Inferior parietal cortex (tissue), 1 donor: Measurements from ENCODE around the gene CAST.
"Not testable (repeated sequence)": the region's sequence is repeated elsewhere in the genome, so short reads cannot be mapped to it uniquely, and the experiment has no call there.

Experiments used
- DNase-seq: peaks from one replicate; pipeline ENCODE4 v3.0.0-alpha.2; 2016; ENCODE audit errors: extremely low spot score

Gene CAST

DNA sequence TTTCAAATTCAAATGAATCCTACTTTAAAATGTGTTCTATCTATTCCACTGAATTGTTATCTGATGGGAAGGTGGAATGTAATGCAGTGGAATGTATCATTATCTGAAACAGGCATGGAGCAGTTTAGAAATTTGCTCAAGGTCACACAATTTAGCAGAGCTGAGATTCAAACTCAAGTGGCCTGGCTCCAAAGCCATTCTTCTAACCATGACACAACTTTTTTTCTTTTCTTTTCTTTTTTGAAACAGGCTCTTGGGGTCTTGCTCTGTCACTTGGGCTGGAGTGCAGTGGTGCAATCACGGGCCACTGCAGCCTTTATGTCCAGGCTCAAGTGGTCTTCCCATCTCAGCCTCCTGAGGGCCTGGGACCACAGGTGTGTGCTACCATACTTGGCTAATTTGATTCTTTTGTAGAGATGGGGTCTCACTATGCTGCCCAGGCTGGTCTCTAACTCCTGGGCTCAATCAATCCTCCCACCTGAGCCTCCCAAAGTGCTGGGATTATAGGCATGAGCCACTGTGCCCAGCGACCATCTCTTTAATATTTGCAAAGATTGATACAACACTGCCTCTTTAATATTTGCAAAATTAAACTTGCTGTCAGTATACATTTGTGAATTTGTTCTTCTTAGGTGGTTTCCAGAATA, 50.0 kb downstream of the CAST start:
- DNase-seq: no peak

DNA sequence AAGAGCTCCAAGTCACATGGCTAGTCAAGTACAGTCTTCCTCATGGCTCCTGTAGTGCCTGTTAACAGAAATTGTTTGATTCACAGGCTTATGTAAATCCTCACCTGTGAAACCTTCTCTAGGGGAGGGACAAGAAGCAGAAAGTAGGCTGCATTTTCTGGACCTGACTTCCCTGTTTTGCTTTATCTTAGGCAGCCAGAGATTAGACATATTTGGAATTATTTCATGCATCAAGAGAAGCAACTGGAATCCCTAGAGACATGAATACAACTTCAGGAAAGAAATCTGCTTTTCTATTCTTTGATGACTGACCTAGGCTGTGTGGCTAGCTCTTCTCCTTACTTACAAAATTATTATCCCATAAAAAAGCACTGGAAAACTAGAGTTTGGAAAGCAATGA, 52.3 kb downstream of the CAST start:
- no peak for DNase-seq

DNA sequence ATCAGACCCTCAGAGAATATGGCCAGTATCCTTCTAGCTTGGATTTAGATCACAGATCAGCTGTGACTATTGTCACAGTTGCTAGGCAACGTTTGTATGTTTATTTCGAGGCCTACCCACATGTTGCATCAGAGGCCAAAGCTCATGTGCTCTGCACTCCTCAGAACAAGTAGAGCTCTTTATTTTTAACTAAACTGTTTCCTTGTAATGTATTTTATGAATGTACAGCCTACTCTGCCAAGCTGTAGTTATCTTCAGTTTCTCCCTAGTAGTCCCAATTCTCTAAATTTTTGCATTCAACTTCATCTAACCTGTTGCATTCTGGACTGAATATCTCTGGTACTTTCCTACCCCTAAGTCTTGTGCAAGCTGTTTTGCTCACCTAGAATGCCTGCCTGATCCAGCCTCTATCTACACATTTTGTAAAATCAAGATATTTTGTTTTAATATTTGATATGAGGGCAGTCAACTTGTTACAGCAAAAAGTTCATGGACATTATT, 52.8 kb downstream of the CAST start:
- DNase-seq: no peak

DNA sequence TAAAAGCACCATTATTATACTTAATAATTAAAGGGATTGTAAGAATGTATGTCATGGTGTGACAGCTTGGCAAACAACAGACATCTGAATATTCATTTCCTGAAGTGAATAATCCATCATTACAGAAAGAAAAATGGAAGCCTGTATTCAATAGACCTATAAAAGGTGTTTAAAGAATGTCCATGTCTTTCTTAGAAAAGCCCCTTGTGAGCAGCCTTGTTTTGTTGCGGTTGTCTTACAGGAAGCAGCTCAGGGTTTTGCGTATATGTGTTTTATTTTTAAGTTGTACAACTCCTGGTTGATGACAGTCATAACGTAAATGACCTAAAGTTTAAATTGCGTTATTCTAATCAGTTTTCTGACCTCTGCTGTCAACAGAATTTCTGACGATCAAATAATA, 53.8 kb downstream of the CAST start:
- DNase-seq: no peak

DNA sequence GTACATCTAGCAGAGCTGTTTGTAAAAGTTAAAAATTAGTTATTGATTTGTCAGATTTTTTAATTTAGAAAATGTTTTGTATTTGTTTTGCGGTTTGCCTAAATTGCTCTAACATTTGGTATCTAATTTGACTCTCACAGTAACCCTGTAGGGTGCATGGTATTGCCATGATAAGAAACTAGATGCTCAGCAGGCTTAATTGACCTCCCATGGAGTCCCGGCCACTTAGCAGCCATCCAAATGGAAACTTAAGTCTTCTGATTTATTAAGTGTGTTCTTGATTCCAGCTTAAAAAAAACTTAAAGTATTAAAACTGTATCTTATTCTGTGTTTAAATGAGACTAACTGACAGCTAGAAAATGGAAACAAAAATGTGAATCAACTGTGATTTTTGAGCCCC, 54.5 kb downstream of the CAST start:
- no peak for DNase-seq

DNA sequence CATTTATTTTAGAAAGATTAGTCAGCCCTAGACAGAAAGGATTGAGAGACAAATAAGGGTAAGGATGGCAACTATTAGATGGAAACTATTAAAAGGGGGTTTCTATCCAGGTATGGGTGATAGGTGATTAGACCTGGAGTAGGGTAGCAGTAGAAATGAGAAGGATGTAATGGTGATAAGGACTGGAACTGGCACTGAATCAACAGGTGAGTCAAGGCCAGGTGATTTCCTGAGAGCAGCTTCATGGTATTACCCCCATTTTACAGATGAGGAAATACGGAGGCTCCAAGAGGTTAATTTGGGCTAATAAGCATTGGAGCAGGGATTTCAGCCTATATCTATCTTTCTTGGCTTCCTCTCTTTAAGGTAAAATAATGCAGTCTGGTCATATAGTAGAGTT, 55.7 kb downstream of the CAST start:
- no peak for DNase-seq

DNA sequence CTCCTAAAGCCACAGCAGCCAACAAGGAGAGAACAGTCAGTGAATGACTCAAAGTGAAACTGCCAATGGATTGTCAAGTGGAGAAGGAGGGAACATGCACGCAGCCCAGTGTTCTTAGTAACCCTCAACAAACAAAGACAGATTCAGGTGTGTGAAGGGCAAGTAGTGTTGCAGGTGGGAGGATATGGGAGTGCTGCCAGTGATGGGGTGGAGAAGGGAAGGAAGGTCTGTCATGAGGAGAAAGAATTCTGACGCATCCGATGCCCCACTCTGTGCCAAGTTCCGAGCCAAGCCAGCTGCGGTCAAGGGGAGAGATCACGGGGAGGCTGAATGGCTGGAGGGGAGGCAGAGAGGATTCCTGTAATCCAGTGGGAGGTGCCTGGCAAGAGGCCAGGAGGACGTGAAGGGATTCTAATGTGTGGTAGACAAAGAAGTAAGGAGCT, 56.5 kb downstream of the CAST start:
- DNase-seq: no peak

DNA sequence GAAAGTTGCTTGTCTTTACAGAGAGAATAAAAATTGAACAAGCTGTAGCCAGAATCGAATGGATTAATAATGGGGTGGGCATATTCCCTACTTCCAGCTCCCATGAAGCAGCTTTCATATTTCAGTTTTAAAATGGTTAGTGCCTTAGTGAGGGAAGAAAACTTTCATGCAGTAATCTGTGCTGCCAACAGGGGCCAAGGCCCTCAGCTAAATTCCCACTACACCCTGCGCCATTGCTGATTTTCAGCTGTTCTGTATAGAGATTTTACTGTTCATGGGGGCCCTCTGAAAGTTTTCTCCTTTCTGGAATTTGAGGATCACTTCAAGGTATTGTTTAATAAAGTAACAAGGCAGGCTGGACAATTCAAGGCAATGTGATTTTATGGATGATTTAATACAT, 58.2 kb downstream of the CAST start:
- no peak for DNase-seq

DNA sequence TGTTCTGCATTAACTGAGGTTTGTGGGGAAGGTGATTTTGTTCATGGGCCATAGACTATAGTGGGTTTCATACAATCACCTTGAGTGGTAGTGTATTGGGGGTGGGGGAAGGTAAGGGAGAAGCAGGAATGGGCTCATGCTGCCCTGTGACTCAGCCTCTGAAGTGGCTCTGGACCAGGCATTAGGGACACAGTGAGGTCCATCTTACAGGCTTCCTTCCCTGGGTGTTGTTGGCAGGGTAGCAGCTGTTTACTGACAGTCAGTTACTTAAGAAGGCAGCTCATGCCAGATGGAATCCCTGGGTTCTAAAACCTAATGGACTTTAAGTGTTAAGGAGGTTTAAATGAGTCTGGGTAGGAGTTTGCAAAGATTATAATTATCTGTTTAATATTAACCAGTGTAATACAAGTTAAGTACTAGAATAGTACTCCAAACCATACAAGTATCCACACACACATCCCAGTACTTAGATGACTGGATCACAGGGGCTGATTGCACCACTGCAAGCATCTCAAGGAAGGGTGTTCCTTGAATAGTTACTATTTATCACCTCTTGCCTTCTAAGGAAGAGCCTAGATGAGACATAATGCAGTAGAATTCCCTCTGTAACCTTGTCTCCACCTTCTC, 59.3 kb downstream of the CAST start:
- DNase-seq: no peak

DNA sequence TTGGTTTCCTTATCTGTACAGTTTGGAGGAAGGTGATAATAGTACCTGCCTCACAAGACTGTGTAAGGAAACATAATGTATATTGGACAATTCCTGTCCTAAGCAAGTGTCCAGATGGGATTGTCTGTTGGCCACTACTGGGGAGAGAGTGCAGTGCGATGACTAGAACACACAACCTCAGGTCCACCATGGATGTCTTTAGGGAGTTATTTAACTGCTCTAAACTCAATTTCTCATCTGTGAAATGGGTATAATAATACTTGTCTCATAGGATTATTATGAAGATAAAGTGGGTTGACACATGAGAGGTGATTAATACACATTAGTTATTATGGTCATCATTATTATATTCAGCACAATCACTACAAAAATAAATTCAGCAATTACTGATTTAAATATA, 63.1 kb downstream of the CAST start:
- no peak for DNase-seq

DNA sequence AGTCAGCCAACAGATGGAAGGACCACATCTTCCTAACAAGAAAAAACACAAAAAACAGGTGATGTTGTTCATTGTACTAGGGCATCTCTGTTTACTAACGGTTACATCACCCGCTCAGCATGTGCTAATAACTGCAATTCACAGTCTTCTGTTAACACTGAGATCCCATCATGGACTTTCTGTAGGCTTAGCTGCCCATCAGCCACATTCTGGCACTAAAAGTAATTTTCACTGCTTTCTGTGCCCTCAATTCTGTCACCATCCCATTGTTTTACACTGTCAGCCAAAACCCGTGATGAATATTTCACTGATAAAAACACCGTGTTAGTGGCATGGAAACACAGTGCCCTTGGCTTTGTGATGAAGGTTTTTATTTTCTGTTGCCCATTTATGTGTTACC, 64.6 kb downstream of the CAST start:
- no peak for DNase-seq

DNA sequence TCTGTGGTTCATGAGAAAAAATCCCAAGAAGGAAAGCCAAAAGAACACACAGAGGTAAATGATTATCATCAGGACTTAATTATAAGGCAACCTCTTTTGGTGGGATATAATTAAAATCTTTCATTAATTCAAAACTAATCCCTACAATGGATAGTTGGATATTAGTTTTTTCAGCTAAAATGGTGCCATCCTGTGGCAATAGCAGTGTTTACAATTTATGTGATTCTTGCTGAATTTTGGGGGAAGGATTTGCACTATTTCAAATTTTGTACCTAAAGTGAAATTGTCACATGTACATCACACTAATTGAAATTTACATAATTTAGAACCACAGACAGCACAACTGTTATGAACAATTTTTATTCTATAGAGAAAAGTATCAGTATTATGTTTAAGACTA, 67.0 kb downstream of the CAST start:
- DNase-seq: peak; percentile 50

DNA sequence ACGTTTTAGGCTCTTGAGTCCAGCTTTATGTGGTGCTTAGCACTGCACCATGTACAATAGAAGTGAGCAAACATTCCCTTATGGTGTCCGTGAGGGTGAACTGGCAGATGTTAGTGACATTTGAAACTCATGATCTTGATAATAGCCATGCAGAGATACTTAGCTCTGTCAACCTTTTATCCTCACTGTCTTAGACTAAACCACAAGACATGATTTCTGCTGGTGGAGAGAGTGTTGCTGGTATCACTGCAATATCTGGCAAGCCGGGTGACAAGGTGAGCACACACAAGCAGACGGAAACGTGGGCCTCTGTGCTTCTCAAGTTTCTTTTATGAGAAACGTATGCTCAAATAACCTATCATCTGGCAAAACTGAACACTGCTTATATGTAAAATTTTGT, 68.4 kb downstream of the CAST start:
- DNase-seq: no peak

DNA sequence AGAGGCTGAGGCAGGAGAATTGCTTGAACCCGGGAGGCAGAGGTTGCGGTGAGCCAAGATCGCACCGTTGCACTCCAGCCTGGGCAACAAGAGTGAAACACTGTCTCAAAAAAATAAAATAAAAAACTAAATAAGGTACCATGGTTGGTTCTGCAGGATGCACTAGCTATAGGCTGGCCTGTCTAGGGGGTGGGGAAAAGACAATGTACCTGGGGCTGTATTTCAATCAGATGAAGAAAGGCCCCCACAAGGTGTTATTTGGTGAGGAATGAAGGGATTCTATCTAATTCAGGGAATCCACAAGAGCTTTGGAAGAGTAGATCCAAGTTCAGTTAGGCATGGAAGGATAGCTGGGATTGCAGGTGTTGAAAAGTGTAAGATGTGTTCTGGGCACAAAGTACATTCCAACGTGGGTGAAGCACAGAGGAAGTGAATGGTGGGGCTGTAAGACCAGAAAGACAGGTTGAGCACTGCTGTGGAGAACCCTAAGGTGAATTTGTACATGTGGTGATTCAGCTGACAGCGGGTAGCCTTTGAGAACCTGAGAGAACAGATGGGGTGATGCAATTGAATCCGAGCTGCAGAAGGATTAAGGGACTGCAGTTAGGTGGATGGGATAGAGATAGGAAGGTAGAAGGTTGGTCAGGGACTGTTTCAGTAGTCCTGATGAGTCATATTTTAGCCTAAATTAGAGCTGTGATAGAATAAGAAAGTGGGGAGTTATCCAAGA, 71.8 kb downstream of the CAST start:
- no peak for DNase-seq

DNA sequence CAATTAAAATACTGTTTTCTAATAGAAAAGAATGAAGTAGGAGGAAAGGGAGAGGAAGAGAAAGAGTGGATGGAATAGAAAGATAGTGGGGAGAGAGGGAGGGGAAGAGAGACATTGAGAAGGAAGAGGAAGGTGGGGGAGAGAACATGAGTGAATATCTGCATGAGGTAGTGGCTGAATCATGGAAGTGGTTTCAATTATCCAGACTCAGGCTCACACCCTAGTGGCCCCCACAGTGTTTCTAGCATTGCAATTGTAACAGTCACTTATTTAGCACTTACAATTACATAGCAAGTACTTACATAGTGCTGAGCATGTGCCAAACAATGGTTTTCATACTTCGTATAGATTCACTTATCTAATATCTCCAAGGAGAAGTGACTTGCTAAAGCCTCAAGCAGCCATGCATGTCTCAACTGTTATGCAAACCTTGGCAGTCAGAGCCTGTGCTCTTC, 72.7 kb downstream of the CAST start:
- DNase-seq: no peak

DNA sequence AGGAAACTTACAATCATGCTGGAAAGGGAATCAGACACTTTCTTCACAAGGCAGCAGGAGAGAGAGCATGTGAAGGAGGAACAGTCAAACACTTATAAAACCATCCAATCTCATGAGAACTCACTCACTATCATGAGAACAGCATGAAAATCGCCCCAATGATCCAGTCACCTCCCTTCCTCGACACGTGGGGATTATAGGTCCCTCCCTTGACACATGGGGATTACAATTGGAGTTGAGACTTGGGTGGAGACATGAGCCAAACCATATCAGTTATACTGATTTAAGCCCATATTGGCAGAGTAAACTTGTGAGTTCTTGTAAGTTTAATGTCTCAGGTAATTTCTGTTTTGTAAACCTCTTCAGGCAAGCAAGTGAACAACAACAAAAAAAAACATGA, 74.8 kb downstream of the CAST start:
- DNase-seq: no peak

DNA sequence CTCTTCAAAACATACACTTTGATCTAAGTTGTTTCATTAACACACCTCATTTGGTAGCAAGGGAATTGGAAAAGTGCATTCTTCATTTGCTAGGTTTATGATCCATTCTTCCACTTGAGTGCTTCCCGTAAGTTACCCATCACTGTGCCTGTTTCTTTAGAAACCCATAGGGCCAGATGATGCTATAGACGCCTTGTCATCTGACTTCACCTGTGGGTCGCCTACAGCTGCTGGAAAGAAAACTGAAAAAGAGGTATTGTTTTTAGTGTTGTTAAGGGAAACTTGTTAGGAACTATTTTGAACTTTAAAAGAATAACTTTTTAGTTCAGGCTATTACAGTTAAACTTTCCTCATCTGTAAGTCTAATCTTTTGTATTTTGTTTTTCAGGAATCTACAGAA, 78.9 kb downstream of the CAST start:
- no peak for DNase-seq

DNA sequence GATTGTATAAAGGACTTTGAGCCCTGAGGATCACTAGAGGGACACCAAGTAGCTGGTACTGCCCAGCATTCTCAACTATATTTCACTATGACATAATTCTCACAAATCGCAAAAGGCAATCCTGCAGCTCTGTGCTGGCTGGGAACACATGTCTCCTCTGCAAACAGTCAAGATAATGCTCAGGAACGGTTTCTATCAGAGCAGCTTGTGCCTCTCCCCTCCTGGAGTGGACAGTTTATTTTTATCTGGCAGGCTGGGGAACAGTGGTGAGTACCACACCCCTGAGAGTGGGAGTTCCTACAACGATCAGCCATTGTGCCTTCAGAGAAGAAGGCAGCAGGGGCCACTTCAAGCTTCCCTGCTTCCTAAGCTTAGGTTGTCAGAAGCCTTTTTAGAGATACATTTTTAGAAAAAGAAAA, 79.7 kb downstream of the CAST start:
- DNase-seq: no peak

DNA sequence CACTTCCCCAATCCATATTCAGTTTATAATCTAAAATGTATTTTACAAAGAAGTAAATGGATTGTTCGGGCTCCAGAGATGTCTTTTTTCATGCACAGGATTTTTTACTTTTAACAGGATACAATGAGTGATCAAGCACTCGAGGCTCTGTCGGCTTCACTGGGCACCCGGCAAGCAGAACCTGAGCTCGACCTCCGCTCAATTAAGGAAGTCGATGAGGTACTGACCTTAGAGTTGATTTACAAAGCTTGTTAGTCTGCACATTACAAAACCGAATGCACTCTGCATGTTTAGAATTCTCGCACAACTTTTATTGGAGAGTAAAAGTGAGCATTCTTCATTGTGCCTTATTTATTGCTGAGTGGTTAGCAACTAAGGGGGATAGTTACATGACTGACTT, 80.4 kb downstream of the CAST start:
- no peak for DNase-seq

DNA sequence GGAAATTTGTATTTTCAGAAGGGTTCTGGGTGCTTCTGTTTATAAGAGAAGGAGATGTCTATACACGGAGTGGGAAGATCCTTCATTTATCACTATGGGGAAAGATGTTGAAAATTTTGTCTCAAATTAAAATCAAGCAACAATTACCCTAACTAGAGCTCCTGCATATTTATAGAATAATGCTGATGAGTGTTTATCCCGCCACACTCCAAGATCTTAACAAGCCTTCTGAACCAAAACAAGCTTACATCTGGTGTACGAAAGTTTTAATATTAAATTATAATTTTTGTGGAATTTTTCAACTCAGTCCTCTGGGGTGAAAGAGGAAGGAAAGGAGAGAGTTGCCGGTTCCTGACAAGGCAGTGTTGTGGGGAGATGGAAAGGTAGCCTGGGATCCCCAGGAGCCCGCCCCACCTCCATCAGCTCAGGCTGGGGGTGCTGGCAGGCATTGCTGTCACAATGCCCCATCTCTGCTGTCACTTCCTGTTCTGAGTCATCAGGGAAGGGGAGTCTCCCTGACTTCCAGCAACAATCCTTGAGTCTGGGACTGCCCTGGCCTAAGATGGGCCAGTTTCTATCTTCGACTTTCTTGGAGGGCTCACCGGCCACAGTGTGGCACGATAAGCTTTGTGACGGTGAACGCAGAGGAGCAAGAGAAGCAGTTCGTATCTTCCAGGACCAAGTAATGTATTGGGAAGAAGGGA, 81.0 kb downstream of the CAST start:
- DNase-seq: no peak

DNA sequence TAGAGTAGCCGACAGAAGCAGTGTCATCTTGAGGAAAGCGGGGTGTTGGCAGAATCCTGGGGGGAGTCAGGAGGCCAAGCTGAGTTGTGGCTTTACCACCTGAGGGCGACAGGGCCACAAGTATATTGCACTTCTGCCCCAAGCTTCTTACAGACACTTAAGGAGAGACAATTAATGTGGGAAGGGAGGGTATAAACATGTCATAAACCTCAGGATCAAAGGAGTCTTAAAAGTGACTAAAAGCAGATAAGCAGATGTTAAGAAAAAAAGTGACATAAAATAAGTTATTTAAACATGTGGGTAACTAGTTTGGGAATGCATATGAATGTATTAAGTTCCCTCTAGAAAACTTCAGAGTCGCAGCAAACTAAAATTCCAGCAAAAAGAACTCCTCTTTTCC, 81.6 kb downstream of the CAST start:
- DNase-seq: no peak

DNA sequence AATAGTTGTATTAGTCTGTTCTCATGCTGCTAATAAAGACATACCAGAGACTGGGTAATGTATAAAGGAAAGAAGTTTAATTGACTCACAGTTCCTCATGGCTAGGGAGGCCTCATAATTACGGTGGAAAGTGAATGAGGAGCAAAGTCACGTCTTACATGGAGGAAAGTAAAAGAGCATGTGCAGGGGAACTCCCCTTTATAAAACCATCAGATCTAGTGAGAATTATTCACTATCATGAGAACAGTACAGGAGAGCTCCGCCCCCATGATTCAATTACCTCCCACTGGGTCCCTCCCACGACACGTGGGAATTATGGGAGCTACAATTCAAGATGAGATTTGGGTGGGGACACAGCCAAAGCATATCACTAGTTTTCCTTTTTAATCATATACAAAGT, 82.0 kb downstream of the CAST start:
- DNase-seq: not testable (repeated sequence)
